Fibroblast of lung (primary cell): ENCODE results near the gene CBS.

Source experiments
- CTCF ChIP-seq, 2 donors: IDR thresholded peaks in 1 of 2; conservative IDR thresholded peaks in 1 of 2; 1 replicate in 1 of 2; 2 replicates in 1 of 2; pipeline ENCODE4 v1.5.1; 2011 to 2012; ENCODE audit warnings: low read length in 2 of 2, control low read depth in 1 of 2, inconsistent platforms in 1 of 2, low read depth in 1 of 2, mild to moderate bottlenecking in 1 of 2
- EZH2 ChIP-seq: IDR thresholded peaks from 2 replicates; pipeline ENCODE4 v1.5.1; 2012; ENCODE audit warnings: low read length, control low read depth, mild to moderate bottlenecking; ENCODE audit errors: missing control alignments

GRCh38 chr21:43025636-43026180, 49.9 kb downstream of the CBS start:
- TF ChIP-seq EZH2 (no peak), CTCF (conservative IDR thresholded peaks at IDR 0.05 in 1 of 2, IDR thresholded peaks at IDR 0.05 in 1 of 2; ENCODE audit: low read depth in 1 of 2, low read length in 2 of 2) (no peak)
